Stimulated activated CD8-positive, alpha-beta memory T cell treated with anti-CD3 and anti-CD28 coated beads, Interleukin-2, amount 100 ng/mL, for 48 hours (primary cell): ENCODE measurements around the gene SYNDIG1L.
"Not testable (repeated sequence)": the region's sequence is repeated elsewhere in the genome, so short reads cannot be mapped to it uniquely, and the experiment has no call there.

Source experiments
- DNase-seq, 2 donors: peaks; one replicate each; pipeline ENCODE4 v3.0.0-alpha.2; 2020; ENCODE audit warnings: low read depth in 2 of 2

The SYNDIG1L gene

DNA sequence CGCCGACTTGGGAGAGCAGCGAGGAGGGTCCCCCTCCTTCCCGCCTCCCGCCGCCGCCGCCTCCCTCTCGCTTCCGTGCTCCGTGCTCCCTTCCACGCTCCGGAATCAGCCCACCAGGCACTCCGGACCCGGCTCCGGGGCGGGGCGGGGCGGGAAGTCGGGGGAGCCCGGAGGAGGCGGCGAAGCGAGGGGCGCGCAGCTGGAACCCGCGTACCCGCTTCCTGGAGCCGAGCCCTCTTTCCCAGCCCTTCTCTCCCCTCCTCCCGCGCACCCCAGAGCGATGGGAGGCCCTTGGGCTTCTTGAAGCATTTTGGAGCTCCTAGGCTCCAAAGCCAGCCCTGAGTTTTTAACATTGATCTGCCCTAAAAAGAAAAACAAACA, at the start of gene SYNDIG1L:
Gene SYNDIG1L, minus strand, starts transcription at position 9 of the 381 bp plus-strand sequence. CDS start 16,466 bp downstream, outside the sequence.
- DNase-seq: no peak

DNA sequence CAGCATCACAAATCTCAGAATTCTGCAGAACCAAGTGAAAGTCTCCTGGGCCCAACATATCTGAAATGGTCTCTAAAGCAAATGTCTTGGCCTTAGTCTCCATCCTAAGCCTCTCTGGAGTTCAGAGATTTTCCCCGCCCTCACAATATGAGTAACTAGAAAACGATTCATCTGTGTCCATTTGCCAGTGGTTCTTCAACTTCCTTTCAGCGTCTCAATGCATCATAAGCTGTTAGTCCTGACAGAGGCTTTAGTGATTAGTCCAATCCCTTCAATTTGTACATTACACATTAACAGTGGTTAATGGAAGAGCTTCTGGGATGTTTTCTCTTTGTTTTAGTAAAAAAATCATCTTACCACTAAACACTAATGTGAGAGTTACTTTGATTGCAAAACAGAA, 49.7 kb upstream of the SYNDIG1L start:
- no peak for DNase-seq

DNA sequence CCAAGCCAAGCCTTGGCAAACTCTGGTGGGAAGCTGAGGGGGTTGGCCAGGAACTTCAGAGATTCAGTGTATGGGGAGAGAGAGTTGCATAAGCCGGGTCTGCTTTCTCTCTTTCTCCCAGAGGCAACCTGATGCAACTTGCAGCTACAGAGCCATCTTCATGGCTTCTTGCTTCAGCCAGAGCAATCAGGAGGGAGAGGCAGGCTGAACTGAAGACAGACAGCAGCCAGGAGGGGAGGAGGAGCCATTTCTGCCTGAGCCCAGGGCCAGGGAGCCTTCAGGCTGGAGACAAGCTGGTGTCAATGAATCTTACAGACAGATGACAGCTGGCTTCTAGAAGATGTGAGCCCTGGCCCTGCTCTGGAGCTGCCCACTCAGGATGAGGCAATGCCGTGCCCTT, 48.4 kb upstream of the SYNDIG1L start:
- DNase-seq: no peak

DNA sequence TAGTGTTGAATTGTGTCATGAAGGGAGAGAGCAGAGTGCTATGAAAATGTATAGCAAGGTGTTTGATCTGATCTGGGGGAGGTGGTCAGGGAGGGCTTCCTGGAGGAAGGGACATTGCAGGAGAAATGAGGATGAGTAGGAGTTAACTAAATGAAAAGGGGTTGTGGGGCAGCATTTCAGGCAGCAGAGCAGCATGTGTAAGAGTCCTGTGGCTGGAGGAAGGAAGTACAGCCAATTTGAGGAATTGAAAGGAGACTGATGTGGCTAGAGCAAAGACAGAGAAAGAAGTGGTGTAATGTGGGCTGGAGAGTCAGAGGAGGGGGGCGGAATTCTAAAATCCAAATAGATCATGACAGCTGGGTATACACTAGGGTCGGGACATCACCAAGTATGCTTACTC, 46.6 kb upstream of the SYNDIG1L start:
- DNase-seq: no peak

DNA sequence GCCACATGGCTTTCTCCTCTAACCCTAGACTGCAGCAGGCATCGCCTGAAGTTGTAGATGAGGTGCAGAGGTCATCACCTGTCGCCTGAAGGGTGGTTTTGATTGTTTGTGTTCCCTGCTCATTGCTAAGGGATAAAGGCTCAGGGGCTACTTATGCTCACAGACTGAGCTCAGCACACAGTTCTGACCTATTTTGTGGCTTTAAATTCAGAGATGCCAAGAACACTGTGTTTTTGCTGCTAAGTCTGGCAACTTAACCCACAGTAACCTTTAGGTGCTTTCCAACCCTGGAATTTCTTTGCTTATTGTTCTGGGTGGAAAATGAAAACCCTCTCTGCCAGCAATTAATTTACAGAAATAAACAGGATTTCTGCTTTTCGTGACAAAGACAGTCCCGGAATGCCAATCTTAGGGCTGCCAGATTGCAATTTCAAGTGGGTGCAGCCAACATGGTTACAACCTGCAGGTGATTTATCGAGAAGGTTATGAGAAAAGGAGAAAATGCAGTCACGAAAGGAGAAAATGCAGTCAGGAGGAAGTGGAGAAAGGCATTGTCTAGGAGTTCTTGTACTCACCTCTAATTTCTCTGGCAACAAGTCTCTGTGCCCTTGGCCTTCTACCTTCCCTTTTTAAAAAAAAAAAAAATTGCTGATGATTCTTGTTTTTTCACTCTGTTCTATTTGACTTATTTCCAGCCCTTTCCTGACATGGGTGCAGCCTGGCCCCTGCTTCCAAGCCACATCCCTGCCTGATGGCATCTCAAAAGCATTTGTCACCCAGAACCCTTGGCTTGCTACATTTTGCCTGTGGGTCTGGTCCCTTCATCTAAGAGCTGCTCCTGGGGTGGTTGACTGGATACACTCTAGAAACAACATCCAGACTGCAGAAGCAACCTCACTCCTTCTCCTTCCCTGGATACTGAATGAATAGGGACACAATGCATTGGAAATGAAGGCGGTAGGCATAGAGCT, 43.8 kb upstream of the SYNDIG1L start:
- DNase-seq: no peak

DNA sequence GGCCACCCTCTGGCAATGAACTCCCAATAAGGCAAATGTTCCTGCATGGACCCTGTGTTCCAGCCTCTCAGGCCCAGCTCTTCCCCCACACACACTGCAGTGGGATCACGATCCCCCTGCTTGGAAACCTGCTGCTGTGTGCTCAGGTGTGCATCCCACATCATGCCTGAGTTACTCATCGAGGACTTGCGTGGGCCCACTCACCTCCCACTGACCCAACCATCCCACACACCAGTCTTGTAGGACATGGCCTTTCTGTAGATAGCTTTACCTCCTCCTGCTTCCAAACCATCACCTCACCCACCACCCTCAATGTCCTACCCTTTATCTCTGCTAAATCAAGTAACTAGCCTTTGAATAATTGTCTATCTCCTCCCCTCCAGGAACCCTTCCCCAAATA, 42.5 kb upstream of the SYNDIG1L start:
- no peak for DNase-seq

DNA sequence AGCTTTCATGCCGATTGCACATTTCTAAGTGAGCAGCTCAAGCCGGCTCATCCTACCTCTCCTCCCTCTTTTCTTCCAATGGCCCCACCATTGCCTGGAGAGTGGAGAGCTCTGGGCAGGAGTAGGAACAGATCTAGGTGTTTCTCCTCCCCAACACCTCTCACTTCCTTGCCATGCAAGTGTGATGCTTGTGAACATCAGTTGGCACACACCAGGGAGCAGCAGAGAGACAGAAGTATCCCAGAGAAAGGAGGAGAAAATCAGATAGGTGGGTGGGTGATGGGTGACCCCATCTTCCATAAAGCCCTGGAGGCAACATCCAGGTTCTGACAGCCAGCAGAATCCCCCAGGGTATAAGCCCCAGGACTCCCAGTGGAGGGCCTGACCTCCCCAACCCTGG, 39.3 kb upstream of the SYNDIG1L start:
- DNase-seq: no peak

DNA sequence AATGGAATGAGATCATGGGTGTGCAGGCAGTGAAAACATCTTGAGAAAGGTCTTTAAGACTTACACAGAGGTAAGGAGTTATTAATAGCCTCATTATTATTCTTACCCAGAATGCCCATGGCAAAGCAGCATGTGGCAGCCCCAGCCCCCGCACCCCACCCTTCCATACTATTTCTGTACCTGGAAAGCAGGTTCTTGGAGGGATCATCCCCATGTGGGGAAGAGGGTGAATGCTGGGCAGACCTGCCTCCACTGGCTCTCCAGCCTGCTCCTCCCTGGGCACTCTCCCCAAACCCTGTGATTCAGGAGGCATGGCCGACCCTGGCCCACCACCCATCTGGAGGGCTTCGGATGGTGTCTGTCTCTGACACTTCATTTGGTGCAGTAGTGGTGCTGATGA, 38.8 kb upstream of the SYNDIG1L start:
- DNase-seq: no peak

DNA sequence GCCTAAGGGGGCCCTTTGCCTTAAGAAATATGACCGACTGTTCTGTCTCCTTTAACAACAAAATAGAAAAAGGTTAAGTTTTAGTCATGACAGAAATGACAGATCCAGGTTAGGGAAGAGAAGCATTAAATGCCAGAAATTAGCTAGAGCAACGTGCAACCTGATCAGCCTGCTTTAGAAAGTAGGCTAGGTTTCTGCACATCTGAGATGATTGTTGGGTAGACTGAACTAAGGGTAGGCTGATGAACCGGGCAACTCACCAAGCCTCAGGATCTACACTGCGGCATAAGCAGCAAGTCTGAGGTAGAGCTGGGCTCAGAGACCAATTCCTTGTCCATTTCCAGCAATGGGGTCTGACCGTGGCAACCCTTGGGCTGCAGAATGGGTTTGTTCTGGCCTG, 37.7 kb upstream of the SYNDIG1L start:
- no peak for DNase-seq

DNA sequence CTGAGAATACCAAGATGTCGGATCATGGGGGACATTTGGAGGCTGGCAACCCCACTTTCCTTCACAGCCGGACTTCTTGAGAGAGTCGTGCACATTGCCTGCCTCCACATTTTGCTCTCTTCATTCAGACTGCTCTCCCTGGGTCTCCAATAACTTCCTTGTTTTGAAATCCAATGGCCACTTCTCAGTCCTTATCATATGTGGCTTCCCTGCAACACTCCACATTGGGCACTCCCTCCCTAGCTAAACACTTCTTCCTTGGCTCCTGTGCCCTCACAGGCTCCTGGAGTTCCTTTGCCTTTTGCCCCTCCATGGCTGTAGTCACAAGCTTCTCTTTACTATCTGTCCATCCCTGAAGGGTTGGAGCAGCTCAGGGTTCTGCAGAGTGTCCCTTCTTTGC, 37.0 kb upstream of the SYNDIG1L start:
- no peak for DNase-seq

DNA sequence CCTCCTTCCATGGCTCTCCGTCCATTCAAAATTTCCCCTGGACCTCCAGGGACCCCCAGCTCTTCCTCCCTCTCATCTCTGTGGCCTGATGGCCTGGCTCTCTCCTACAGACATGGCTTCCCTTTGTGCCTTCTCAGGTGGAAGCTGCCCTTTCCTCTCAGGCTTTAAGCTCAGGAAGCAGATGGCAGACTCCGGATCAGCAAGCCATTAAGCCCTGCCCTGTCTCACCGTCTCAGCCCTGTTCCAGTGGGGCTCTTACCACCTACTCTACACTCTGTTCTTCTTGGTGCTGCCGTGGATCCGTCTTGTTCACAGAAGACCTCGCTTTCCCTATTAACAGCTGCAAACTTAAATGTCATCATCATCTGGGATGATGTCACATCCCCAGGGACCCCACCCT, 34.0 kb upstream of the SYNDIG1L start:
- DNase-seq: no peak

DNA sequence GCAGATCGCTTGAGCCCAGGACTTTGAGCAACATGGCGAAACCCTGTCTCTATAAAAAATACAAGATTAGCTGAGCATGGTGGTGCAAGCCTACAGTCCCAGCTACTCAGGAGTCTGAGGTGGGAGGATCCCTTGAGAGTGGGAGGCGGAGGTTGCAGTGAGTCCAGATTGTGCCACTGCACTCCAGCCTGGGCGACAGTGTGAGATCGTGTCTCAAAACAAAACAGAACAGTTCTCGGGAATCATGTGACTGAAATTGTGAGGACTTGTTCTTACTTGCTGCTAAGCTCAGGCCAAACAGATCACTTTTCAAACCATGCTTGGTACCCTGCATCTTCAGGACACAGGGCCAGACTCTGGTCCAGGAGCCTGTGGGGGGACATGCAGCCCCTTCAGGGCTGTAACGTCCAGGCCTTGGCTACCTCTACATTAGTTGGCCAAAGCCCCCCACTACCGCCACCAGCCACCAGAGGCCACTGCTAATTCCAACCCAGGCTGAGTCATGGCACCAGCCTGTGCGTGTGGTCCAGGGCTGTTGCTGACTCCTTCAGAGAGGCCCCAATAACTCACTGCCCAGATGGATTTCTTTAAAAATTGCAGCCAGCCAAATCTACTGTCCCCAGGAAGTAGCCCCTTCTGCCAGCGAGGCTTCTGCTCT, 33.4 kb upstream of the SYNDIG1L start:
- DNase-seq: peak; percentile 6 to 17

DNA sequence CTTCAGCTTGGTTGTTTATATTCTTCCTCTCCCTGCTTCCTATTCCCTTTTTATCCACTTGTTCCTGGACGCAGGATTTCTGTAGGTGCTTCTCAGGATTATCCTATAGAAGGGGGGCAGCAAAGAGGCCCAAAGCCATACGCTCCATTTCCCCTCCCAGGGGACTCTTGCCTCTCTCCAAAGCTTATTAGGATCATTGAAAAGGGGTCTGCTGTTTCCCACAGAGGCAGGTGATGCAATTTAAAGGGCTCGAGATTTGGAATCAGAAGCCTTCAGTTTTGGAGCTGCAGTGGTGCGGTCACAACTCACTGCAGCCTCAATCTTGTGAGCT, 31.5 kb upstream of the SYNDIG1L start:
- no peak for DNase-seq

DNA sequence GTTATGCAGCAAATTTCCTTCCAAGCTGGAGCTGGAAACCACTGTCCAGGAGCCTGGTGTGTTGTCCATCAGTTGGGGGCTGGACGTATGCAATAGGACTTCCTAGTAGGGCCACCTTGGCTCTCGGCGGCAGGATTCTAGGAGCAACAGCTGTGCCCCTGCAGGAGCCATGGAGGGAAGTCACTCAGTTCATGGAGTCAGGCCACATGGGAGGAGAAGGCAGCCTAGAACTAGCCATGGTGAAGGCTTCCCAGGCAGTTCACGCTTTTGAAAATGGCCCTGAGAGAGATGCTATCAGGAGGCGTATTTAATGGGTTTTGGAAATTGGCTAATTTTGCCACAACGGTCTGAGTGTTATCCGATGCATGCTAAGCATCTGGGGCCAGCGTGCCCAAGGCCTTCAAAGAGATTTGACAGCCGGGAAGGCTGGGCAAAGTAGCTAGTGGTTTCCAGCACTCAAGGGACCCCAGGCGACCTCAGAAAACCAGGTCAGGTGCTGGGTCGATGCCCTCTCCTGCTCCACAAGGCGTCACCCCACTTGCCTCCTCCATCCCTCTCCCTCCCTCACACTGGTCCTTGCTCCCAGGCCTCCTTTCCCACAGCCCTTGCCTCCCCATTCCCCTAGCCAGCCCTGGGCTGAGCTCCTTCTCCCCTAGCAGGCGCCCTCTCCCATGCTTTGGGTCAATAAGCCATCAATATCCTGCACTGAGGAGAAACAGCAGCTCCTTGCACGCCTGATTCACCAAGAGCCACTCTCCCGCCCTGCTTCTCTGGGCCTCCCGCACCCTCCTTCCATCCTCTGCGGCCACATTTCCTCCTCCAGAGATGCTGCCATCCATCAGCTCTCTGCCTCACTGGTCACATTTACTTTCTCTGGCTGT, 30.9 kb upstream of the SYNDIG1L start:
- DNase-seq: no peak

DNA sequence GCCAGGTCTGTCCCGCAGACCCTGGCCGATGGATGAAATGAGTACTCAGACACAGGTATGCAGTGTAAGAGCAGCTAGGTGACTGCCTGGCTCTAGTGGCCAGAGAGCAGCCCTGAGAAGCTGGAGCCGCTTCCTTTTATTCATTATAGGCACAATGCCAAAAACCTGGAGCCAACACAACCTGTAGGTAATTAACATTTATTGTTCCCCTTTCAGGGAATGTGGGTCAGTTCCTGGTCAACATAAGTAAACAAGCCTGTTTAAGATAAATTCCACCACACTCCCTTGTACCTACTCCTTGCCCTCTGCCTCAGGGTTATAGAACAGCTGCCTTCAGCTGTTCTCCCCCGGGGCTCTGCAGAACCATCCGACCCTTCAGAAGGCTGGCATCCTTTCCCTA, 28.4 kb upstream of the SYNDIG1L start:
- not testable (repeated sequence) for DNase-seq

DNA sequence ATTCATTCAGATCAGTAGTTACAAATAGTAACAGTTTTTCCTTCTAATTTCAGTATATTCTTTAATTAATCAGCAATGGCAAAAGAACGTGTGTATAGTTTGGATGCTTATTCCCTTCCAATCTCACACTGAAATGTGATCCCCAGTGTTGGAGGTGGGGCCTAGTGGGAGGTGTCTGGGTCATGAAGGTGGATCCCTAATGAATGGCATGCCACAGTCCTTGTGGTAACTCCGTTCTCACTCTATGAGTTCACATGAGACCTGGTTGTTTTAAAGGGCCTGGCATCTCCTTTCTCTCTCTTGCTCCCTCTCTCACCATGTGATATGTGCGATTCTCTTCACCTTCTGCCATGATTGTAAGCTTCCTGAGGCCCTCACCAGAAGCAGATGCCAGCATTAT, 18.9 kb upstream of the SYNDIG1L start:
- no peak for DNase-seq

DNA sequence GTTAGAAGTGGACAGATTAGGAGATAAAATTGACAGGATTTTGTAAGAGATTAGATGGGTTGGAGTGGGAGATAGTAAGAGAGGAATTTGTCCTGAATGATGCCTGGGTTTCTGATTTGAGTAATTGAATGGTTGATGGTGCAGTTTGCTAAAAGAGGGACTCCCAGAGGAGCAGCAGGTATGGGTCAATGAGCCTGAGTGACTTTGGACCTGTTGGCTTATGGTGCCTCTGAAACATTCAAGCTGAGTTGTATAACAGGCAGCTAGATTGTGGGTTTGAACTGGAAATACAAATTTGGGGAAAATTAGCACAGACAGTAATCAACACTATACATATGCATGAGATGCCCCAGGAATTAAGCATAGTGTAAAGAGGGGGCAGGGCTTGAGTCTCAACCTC, 16.7 kb upstream of the SYNDIG1L start:
- DNase-seq: no peak

DNA sequence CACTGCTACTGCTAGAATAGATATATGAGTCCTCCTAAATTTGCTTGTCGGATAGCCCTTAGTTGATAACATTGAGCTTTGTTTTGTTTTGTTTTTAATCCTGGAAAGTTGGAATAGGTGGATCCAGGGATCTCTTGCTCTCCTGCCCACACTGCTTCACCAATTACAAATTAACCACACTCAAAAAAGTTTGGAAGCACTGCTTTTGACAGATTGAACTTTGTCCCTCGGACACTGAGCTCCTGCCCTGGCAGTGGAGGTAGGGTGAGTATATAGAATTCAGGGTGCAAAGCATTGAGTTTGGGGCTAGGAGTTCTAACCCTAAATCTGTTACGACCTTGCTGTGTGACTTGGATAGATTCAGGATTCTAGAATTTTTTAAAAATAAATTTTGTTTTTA, 15.1 kb upstream of the SYNDIG1L start:
- no peak for DNase-seq

DNA sequence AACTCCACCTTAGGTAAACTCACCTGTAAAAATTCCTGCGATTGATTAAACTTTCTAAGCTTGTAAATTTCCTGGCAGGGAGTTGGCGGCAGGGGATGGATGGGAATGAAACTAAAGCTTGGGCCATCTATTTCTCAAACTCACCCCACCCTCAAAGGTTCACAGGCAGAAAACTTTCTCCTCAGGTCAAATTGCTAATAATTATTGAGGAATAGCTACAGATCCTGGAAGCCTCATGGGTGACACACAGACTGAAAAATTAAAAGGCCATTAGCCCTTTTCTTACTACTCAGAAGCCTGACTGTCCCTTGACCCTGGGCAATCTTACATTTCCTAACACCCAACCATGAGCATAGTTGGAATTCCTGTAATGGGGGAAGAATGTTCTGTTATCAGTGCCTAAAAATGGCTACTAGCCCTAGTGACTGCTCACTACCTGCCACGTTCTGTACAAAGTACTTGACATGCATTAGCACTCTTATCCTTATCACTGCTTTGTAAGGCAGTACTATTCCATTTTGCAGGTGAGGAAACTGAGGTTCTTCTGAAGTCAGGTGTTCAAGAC, 12.4 kb upstream of the SYNDIG1L start:
- DNase-seq: no peak

DNA sequence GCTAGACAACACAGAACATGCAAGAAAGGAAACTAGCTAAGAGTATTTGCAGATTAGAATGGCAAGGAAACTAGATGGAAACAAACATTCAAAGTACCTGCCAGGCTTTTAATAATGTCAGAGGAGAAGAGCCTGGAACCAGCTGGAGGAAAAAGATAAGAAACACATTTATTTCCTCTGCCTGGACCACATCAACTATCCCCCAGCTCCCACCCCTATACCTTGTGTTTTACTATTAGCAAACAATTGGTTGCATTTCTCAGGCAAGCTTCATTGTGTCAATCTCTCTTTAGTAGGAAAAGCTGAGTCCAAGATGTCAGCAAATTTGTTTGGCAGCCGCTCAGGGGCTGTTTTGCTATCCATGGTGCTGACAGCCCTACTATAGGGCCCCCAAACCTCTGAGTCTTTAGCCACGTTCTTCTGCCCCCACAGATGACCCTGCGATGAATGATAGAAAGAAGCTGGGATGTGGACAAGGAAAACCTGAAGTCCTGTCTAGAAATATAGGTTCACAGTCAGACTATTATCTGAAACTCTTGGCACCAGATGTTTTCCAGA, 11.6 kb upstream of the SYNDIG1L start:
- no peak for DNase-seq

DNA sequence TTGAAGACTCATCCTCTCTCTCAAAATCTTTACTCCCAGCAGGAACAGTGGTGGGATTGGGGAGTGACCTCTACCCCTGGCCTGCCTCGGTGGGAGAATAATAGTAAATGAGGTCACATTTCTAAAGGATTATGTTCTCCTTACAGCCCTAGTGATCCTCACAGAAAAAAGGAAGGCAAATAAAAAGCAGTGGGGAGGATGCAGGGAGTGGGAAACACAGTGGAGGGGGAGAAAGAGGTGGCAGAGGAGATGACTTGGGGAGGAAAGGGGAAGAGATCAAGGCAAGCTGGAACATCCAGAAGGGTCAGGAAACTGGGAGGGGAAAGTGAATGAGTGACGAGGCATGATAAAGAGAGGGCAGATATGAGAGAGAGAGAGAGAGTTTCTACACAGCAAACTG, 8.3 kb upstream of the SYNDIG1L start:
- no peak for DNase-seq

DNA sequence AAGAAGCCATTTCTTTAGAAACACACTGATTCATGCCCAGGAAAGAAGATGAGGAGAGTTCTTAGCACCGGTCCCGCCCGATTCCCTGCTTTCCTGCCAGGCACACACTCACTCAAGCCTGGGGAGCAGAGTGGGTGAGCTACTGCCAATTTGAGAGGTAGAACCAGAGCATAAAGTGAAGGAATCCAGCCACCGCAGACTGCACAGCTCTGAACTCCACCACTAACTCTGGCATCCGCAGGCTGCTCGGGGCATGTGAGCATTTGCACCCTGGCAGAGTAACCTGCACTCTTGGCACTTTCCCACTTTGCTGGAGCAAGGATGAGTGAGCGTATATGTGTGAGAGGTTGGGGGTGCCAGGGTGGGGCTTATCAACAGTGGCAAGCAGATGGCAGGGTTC, 4.0 kb upstream of the SYNDIG1L start:
- DNase-seq: no peak
